Vagina (tissue), 2 donors: ENCODE data around the gene CPNE9. TPM values are rescaled to one million over a fixed set of nuclear protein-coding genes. Genes with fewer than 3 reads are reported as not detected.

ENCODE experiments used
- DNase-seq, 2 donors: peaks; one replicate each; pipeline ENCODE4 v3.0.0-alpha.2; 2017; ENCODE audit errors: extremely low spot score in 2 of 2
- H3K27ac ChIP-seq: fragments of 200-600 bp; sonication (generic); one replicate; pipeline ENCODE4 v1.5.1; 2019
- H3K27me3 ChIP-seq: fragments of 200-600 bp; sonication (generic); one replicate; pipeline ENCODE4 v1.5.1; 2019
- H3K36me3 ChIP-seq, 2 donors: fragments of 200-600 bp; sonication (generic); one replicate each; pipeline ENCODE4 v1.5.1; 2017 to 2019
- H3K4me1 ChIP-seq: fragments of 200-600 bp; sonication (generic); one replicate; pipeline ENCODE4 v1.5.1; 2019
- H3K4me3 ChIP-seq, 2 donors: fragments of 200-600 bp; sonication (generic); 1 replicate in 1 of 2; 2 replicates in 1 of 2; pipeline ENCODE4 v1.5.1; 2016 to 2019
- H3K9me3 ChIP-seq: fragments of 200-600 bp; sonication (generic); one replicate; pipeline ENCODE4 v1.5.1; 2019
- POLR2A ChIP-seq, 2 donors: fragments of 450-650 bp; IDR thresholded peaks; one replicate each; pipeline ENCODE4 v1.6.1; 2017; ENCODE audit warnings: antibody characterized with exemption in 2 of 2, mild to moderate bottlenecking in 2 of 2, moderate library complexity in 2 of 2
- POLR2AphosphoS5 ChIP-seq, 2 donors: sonication (generic); formaldehyde crosslinking; IDR thresholded peaks; one replicate each; pipeline ENCODE4 v1.9.0; 2017; ENCODE audit warnings: antibody characterized with exemption in 2 of 2, mild to moderate bottlenecking in 2 of 2, low read depth in 1 of 2; ENCODE audit not compliant: insufficient read depth in 1 of 2
- intact Hi-C: fragments of 100-400 bp; cut with DNase I; formaldehyde crosslinking; loops from one replicate; pipeline ENCODE4 v1.15.1; 2023
- total RNA-seq: library from RNA; depleted of rRNA; stranded (reverse); fragments of >200 nt; gene quantifications from one replicate; pipeline ENCODE4 v1.2.3, GENCODE V29; 2016
- TF ChIP-seq, protein P1 (sequence below), 3 experiments: fragments of 450-650 bp in 2 of 3; fragments of 200-600 bp in 1 of 3; sonication (generic) in 1 of 3; IDR thresholded peaks; one replicate each; pipeline ENCODE4 v1.5.1; 2017 to 2019; ENCODE audit warnings: antibody characterized with exemption in 3 of 3, mild to moderate bottlenecking in 2 of 3, moderate library complexity in 2 of 3

Gene CPNE9
- total RNA-seq, 1 donor from 2014 or later = not detected

DNA sequence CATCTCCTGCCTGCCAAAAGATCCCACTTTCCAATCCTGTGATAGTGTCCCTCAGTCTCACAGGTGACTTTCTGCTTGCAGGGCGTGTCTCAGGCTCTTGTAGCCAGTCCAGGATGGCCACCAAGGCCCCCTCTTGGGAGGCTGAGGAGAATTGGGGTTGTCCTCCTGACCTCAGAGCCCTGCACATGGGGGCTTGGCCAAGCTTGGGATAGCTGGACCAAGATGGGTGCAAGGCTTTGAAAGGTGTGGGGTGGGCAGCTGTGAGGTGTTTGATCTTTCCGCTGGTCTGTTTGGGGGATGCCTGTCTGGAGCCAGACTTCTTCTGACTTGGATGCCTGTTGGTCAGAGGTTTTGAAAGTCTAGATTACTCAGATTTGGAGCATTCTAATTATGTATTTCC lies 12.0 kb upstream of the CPNE9 start:
- TF ChIP-seq POLR2A (IDR thresholded peaks at IDR 0.05) (no peak), POLR2AphosphoS5 (IDR thresholded peaks at IDR 0.05; ENCODE audit: insufficient read depth in 1 of 2, low read depth in 1 of 2) (no peak)
- TF ChIP-seq, protein P1, sequence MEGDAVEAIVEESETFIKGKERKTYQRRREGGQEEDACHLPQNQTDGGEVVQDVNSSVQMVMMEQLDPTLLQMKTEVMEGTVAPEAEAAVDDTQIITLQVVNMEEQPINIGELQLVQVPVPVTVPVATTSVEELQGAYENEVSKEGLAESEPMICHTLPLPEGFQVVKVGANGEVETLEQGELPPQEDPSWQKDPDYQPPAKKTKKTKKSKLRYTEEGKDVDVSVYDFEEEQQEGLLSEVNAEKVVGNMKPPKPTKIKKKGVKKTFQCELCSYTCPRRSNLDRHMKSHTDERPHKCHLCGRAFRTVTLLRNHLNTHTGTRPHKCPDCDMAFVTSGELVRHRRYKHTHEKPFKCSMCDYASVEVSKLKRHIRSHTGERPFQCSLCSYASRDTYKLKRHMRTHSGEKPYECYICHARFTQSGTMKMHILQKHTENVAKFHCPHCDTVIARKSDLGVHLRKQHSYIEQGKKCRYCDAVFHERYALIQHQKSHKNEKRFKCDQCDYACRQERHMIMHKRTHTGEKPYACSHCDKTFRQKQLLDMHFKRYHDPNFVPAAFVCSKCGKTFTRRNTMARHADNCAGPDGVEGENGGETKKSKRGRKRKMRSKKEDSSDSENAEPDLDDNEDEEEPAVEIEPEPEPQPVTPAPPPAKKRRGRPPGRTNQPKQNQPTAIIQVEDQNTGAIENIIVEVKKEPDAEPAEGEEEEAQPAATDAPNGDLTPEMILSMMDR (IDR thresholded peaks at IDR 0.05) = no peak
- Histone ChIP-seq H3K9me3 (no peaks in the 10 kb centered on the region), H3K27me3 (no peaks in the 10 kb centered on the region), H3K36me3 (peaks cover 0 to 65% of the 10 kb centered on the region in 2 donors), H3K27ac (no peak overlapping the region), H3K4me3 (no peak overlapping the region), H3K4me1 (no peaks in the 10 kb centered on the region)
- no peak for DNase-seq
- intact Hi-C loops = no loop called here

DNA sequence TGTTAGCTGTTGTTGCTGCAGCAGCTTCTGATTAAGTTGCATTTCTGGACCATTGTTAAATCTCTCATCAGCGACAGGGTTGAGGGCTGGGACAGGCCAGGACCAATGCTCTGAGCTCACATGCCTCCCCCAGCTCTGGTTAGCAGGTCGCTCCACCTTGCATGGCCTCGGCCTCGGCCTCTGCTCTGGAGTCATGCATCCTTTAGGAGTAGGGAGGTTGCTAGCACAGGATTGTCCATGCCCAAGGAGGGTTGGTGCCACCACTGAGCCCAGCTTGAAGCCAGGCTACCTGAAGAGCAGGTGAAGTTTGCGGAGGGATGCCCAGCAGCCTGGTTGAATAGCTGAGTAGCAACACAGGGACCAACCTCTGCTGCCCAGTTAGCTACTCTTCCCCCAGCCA lies 11.2 kb upstream of the CPNE9 start:
- no peaks in the 10 kb centered on the region for H3K9me3 ChIP-seq
- H3K36me3 ChIP-seq = peaks cover 0 to 65% of the 10 kb centered on the region in 2 donors
- no peak overlapping the region for H3K4me3 ChIP-seq
- no peak for DNase-seq
- H3K27me3 ChIP-seq = no peaks in the 10 kb centered on the region
- no peak overlapping the region for H3K27ac ChIP-seq
- no peak for TF ChIP-seq POLR2AphosphoS5 (IDR thresholded peaks at IDR 0.05; ENCODE audit: insufficient read depth in 1 of 2, low read depth in 1 of 2)
- TF ChIP-seq, protein P1 (IDR thresholded peaks at IDR 0.05) = no peak
- TF ChIP-seq POLR2A (IDR thresholded peaks at IDR 0.05) = no peak
- intact Hi-C loops = no loop called here
- no peaks in the 10 kb centered on the region for H3K4me1 ChIP-seq

DNA sequence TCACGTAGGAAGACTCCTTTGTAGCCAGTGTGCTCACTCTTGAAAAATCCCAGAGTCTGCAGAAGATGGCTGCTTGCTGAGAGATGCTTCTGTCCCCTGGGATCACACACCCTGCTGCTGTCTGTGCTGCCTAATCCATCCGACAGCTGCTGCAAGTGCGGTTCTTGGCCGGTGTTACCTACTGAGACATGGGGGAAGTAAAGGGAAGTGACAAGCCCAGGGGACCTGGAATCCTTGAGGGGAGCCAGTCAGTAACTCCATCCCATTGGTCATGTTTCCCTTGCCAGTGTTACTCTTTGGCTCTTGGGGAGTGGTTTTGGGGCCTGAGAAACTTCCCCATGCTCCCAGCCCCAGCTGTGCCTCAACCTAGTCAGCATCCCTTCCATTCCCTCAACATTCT lies 8.3 kb upstream of the CPNE9 start:
- intact Hi-C loops = no loop called here
- Histone ChIP-seq H3K27me3 (no peaks in the 10 kb centered on the region), H3K36me3 (peaks cover 0 to 56% of the 10 kb centered on the region in 2 donors), H3K4me1 (no peaks in the 10 kb centered on the region), H3K4me3 (no peak overlapping the region), H3K9me3 (no peaks in the 10 kb centered on the region), H3K27ac (no peak overlapping the region)
- no peak for DNase-seq
- no peak for TF ChIP-seq POLR2AphosphoS5 (IDR thresholded peaks at IDR 0.05; ENCODE audit: insufficient read depth in 1 of 2, low read depth in 1 of 2)

DNA sequence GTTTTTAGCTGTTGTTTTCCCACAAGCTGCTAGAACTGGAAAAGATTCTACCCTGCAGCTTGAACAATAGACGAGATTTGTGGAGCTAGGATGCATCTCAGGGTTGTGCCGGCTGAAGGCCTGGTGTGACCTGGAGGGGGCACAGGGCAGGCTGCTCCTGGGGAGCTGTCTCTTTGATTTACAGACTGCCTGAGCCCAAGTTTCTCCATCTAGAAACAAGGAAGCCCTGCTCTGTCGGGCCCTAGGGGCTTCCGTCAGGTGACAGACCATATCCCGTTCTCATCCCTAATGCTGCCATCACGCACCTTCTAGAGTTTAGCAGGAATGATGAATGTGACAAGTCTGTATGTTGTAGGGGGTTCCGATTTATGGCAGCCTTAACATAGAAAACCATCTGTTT lies 7.9 kb upstream of the CPNE9 start:
- Histone ChIP-seq H3K9me3 (no peaks in the 10 kb centered on the region), H3K27ac (no peak overlapping the region), H3K4me3 (no peak overlapping the region), H3K4me1 (no peaks in the 10 kb centered on the region), H3K36me3 (peaks cover 0 to 54% of the 10 kb centered on the region in 2 donors), H3K27me3 (no peaks in the 10 kb centered on the region)
- DNase-seq = no peak
- intact Hi-C loops = no loop called here
- no peak for TF ChIP-seq POLR2AphosphoS5 (IDR thresholded peaks at IDR 0.05; ENCODE audit: insufficient read depth in 1 of 2, low read depth in 1 of 2)
- TF ChIP-seq, protein P1 (IDR thresholded peaks at IDR 0.05) = no peak
- no peak for TF ChIP-seq POLR2A (IDR thresholded peaks at IDR 0.05)

DNA sequence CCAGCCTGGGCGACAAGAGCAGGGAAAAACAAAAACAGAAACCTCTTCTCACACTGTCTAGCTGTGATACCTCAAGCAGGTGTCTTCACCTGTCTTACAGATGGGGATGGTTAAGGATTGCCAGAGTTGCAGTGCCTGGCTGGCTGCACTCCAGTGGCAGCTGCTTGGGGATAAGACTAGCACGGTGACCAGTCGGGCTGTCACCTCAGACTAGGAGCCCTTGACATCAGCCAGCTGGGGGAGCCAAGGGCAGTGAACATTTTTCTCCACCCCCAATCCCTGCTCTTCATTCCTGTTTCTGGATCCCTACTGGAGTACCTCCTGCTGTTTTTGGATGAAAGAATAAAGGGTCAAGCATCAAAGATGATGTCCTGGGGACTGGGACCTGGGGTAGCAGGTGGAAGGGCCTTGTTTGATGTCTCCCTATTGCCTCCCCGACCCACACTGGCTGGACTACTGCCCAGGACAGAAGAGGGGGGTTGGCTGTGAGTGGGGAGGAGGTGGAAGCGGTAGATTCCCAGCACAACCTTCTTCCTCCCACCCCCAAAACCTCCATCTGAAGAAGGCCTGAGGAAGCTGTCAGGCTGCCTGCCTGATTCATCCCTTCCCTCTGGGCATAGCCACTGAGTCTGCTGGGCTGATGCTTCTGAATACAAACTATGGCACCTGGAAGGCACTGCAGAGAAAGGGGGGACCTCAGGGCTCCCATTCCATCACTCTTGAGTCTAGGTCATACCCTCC lies 7.0 kb upstream of the CPNE9 start:
- no peaks in the 10 kb centered on the region for H3K4me1 ChIP-seq
- no peaks in the 10 kb centered on the region for H3K27me3 ChIP-seq
- H3K9me3 ChIP-seq = no peaks in the 10 kb centered on the region
- H3K36me3 ChIP-seq = peaks cover 0 to 48% of the 10 kb centered on the region in 2 donors
- H3K4me3 ChIP-seq = no peak overlapping the region
- no peak for DNase-seq
- intact Hi-C loops = no loop called here
- H3K27ac ChIP-seq = no peak overlapping the region
- no peak for TF ChIP-seq POLR2A (IDR thresholded peaks at IDR 0.05)
- no peak for TF ChIP-seq POLR2AphosphoS5 (IDR thresholded peaks at IDR 0.05; ENCODE audit: insufficient read depth in 1 of 2, low read depth in 1 of 2)
- TF ChIP-seq, protein P1 (IDR thresholded peaks at IDR 0.05) = no peak
